Activated CD4-positive, alpha-beta T cell treated with anti-CD3 and anti-CD28 coated beads, Interleukin-10, Interleukin-2, amounts not matched to agents 100 ng/mL and 50 ng/mL, durations not matched to agents 16 hours and 8 hours (primary cell): ENCODE measurements around the gene TNXB.
A peak's percentile ranks its signal among the peaks of the same experiment; 100 is the strongest.
"Not testable (repeated sequence)": the region's sequence is repeated elsewhere in the genome, so short reads cannot be mapped to it uniquely, and the experiment has no call there.

Experiments used
- DNase-seq: peaks from one replicate; pipeline ENCODE4 v3.0.0-alpha.2; 2020

Gene TNXB

GRCh38 chr6:32111424-32112066 lies 2.4 kb upstream of the TNXB start:
- DNase-seq = no peak

- no peak for DNase-seq
These were observed 1.5 kb upstream of the TNXB start for GRCh38 chr6:32110632-32111031.

- no peak for DNase-seq
These were observed 625 bp upstream of the TNXB start for GRCh38 chr6:32109765-32110160.

- DNase-seq = no peak
These were observed 418 bp downstream of the TNXB start for GRCh38 chr6:32108727-32109113.

GRCh38 chr6:32108094-32108627 lies 977 bp downstream of the TNXB start:
- DNase-seq = no peak

- DNase-seq = no peak
These were observed 1.7 kb downstream of the TNXB start for GRCh38 chr6:32107406-32107805.

- no peak for DNase-seq
These were observed 3.7 kb downstream of the TNXB start for GRCh38 chr6:32105433-32105832.

GRCh38 chr6:32102255-32102654 lies 6.9 kb downstream of the TNXB start:
- no peak for DNase-seq

- DNase-seq = not testable (repeated sequence)
These were observed 8.9 kb downstream of the TNXB start for GRCh38 chr6:32100251-32100650.

GRCh38 chr6:32097364-32097763 lies 11.8 kb downstream of the TNXB start:
- DNase-seq = no peak

GRCh38 chr6:32096394-32097258 lies 12.5 kb downstream of the TNXB start:
- no peak for DNase-seq

GRCh38 chr6:32096087-32096393 lies 13.1 kb downstream of the TNXB start:
- no peak for DNase-seq

GRCh38 chr6:32095338-32096086 lies 13.6 kb downstream of the TNXB start:
- DNase-seq = no peak

- no peak for DNase-seq
These were observed 16.2 kb downstream of the TNXB start for GRCh38 chr6:32092760-32093497.

- no peak for DNase-seq
These were observed 19.9 kb downstream of the TNXB start for GRCh38 chr6:32089082-32089828.

- DNase-seq = no peak
These were observed 20.6 kb downstream of the TNXB start for GRCh38 chr6:32088487-32089049.

- peak; percentile 78 for DNase-seq
These were observed 21.3 kb downstream of the TNXB start for GRCh38 chr6:32087574-32088486.

- peak; percentile 59 for DNase-seq
These were observed 22.2 kb downstream of the TNXB start for GRCh38 chr6:32086661-32087573.

GRCh38 chr6:32085759-32086459 lies 23.2 kb downstream of the TNXB start:
- DNase-seq = no peak
